ENCODE measurements around the gene SYAP1.

- TF ChIP-seq CTCF (IDR thresholded peaks at IDR 0.05; ENCODE audit: control extremely low read depth in 1 of 3, insufficient read depth in 1 of 3, low read depth in 1 of 3, low read length in 3 of 3) (no peak), CHD7 (IDR thresholded peaks at IDR 0.05; ENCODE audit: insufficient replicate concordance, low read length) (no peak)
Measured at GRCh38 chrX:16712548-16713155, 6.8 kb upstream of the SYAP1 start, which contains the start of gene CTPS2.
